ENCODE results near the gene CHRD.

GRCh38 chr3:184372911-184373310 lies 6.9 kb upstream of the CHRD start:
- TF ChIP-seq RAD21 (IDR thresholded peaks at IDR 0.05; ENCODE audit: insufficient read depth, low read depth, low read length) (no peak), BCL11A (IDR thresholded peaks at IDR 0.05; ENCODE audit: low read depth, low read length) (no peak), RFX5 (IDR thresholded peaks at IDR 0.05; ENCODE audit: low read depth, low read length) (no peak), SMAD1 (IDR thresholded peaks at IDR 0.05; ENCODE audit: low read depth, partially characterized antibody) (no peak), SRF (IDR thresholded peaks at IDR 0.05; ENCODE audit: low read depth in 2 of 2, low read length in 2 of 2) (no peak), CTCF (IDR thresholded peaks at IDR 0.05 in 2 of 3, conservative IDR thresholded peaks at IDR 0.05 in 1 of 3; ENCODE audit: control insufficient read depth in 2 of 3, extremely low read depth in 1 of 3, insufficient read depth in 1 of 3, low read depth in 3 of 3, low read length in 3 of 3) (no peak), SREBF2 (IDR thresholded peaks at IDR 0.05; ENCODE audit: low read length) (no peak), POLR2A (IDR thresholded peaks at IDR 0.05; ENCODE audit: low read depth, low read length) (no peak), CBX3 (IDR thresholded peaks at IDR 0.05; ENCODE audit: borderline replicate concordance, low read depth) (no peak), EZH2 (IDR thresholded peaks at IDR 0.05; ENCODE audit: borderline replicate concordance, control insufficient read depth, low read depth, low read length) (no peak)

Data from GM12878 (cell line).